ENCODE data around the gene DNAJC24.

- TF ChIP-seq CTCF (IDR thresholded peaks at IDR 0.05) (no peak), POLR2A (IDR thresholded peaks at IDR 0.05) (no peak)
Observed at GRCh38 chr11:31424652-31425051, 55.0 kb downstream of the DNAJC24 start.
